Thyroid gland (tissue), 4 donors: Measurements from ENCODE around the gene CABLES2. TPM values are rescaled to one million over a fixed set of nuclear protein-coding genes. Genes with fewer than 3 reads are reported as not detected.

ENCODE experiments used
- DNase-seq, 2 donors: peaks; one replicate each; pipeline ENCODE4 v3.0.0-alpha.2; 2019
- H3K27ac ChIP-seq, 3 donors: fragments of 200-600 bp; sonication (generic); 1 replicate in 2 of 3; 2 replicates in 1 of 3; pipeline ENCODE4 v1.5.1; 2016 to 2019; ENCODE audit warnings: mild to moderate bottlenecking in 1 of 3, moderate library complexity in 1 of 3
- H3K27me3 ChIP-seq: fragments of 200-600 bp; sonication (generic); one replicate; pipeline ENCODE4 v1.5.1; 2019
- H3K36me3 ChIP-seq, 2 donors: fragments of 200-600 bp; sonication (generic); one replicate each; pipeline ENCODE4 v1.5.1; 2016 to 2019
- H3K4me1 ChIP-seq, 2 donors: fragments of 200-600 bp; sonication (generic); one replicate each; pipeline ENCODE4 v1.5.1; 2017 to 2019
- H3K4me3 ChIP-seq, 3 donors: fragments of 200-600 bp; sonication (generic); replicated peaks in 1 of 3; 1 replicate in 2 of 3; 2 replicates in 1 of 3; pipeline ENCODE4 v1.5.1; 2016; ENCODE audit warnings: mild to moderate bottlenecking in 1 of 3
- H3K9me3 ChIP-seq: fragments of 200-600 bp; sonication (generic); one replicate; pipeline ENCODE4 v1.5.1; 2017
- POLR2A ChIP-seq, 2 donors: fragments of 450-650 bp; IDR thresholded peaks; one replicate each; pipeline ENCODE4 v1.6.1; 2017; ENCODE audit warnings: antibody characterized with exemption in 2 of 2, mild to moderate bottlenecking in 2 of 2, moderate library complexity in 1 of 2
- WGBS, 2 donors: methylation state at CpG; one replicate each; pipeline ENCODE4 v1.1.5; 2017; 5-methylcytosine and 5-hydroxymethylcytosine counted together
- intact Hi-C: fragments of 100-400 bp; cut with DNase I; formaldehyde crosslinking; loops from one replicate; pipeline ENCODE4 v1.15.1; 2023
- total RNA-seq, 4 donors: library from RNA; depleted of rRNA; stranded (reverse); fragments of >200 nt; gene quantifications; one replicate each; pipeline ENCODE4 v1.2.3, GENCODE V29; 2016
- TF ChIP-seq, protein P1 (sequence below), 6 experiments: fragments of 200-600 bp in 3 of 6; fragments of 450-650 bp in 3 of 6; sonication (generic) in 3 of 6; IDR thresholded peaks; one replicate each; pipeline ENCODE4 v1.5.1; 2016 to 2019; ENCODE audit warnings: antibody characterized with exemption in 6 of 6, mild to moderate bottlenecking in 2 of 6, inconsistent platforms in 1 of 6, moderate library complexity in 1 of 6

Gene CABLES2
- total RNA-seq, 4 donors from 2014 or later: 5.8 to 8.5 (median 7.7) TPM

- 94 to 100% methylated on average over 2 to 7 of the region's 12 CpGs for WGBS, 2 donors
- TF ChIP-seq POLR2A (IDR thresholded peaks at IDR 0.05): no peak
- TF ChIP-seq, protein P1, sequence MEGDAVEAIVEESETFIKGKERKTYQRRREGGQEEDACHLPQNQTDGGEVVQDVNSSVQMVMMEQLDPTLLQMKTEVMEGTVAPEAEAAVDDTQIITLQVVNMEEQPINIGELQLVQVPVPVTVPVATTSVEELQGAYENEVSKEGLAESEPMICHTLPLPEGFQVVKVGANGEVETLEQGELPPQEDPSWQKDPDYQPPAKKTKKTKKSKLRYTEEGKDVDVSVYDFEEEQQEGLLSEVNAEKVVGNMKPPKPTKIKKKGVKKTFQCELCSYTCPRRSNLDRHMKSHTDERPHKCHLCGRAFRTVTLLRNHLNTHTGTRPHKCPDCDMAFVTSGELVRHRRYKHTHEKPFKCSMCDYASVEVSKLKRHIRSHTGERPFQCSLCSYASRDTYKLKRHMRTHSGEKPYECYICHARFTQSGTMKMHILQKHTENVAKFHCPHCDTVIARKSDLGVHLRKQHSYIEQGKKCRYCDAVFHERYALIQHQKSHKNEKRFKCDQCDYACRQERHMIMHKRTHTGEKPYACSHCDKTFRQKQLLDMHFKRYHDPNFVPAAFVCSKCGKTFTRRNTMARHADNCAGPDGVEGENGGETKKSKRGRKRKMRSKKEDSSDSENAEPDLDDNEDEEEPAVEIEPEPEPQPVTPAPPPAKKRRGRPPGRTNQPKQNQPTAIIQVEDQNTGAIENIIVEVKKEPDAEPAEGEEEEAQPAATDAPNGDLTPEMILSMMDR (IDR thresholded peaks at IDR 0.05): no peak
- no peaks in the 10 kb centered on the region for H3K36me3 ChIP-seq
- H3K27ac ChIP-seq: no peak overlapping the region
- no peak overlapping the region for H3K4me3 ChIP-seq
- H3K4me1 ChIP-seq: peaks cover 26 to 37% of the 10 kb centered on the region in 2 donors
- H3K27me3 ChIP-seq: no peaks in the 10 kb centered on the region
- intact Hi-C loops: loop anchor here (5.0 kb wide), 1 partner anchor 167 kb away; the partner anchor contains the start of gene OSBPL2
- DNase-seq: no peak
- no peaks in the 10 kb centered on the region for H3K9me3 ChIP-seq
These were observed 2.4 kb downstream of the CABLES2 start for GRCh38 chr20:62404761-62405107.

- WGBS, 2 donors: 89 to 93% methylated on average over 7 to 9 of the region's 9 CpGs
- TF ChIP-seq, protein P1 (IDR thresholded peaks at IDR 0.05): no peak
- TF ChIP-seq POLR2A (IDR thresholded peaks at IDR 0.05): no peak
- Histone ChIP-seq H3K27ac (no peak overlapping the region), H3K4me1 (peaks cover 20 to 31% of the 10 kb centered on the region in 2 donors), H3K4me3 (no peak overlapping the region), H3K36me3 (no peaks in the 10 kb centered on the region), H3K27me3 (no peaks in the 10 kb centered on the region), H3K9me3 (no peaks in the 10 kb centered on the region)
- DNase-seq: no peak
- intact Hi-C loops: no loop called here
These were observed 2.9 kb downstream of the CABLES2 start for GRCh38 chr20:62404112-62404665.

DNA sequence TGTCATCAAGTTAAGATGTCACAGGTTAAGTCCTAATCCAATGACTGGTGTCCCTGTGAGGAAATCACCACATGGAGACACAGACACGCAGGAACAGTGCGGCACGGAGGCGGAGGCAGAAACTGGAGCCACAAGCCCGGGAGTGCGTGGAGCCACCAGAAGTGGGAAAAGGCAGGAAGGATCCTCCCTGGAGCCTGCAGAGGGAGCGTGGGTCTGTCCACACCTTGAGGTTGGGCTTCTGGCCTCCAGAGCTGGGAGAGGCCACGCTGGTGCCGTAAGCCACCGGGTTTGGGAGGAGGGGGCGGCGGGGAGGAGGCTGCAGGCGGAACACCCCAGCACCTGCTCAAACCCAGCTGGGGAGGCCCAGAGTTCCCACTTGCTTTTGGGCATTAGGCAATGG lies 3.8 kb downstream of the CABLES2 start:
- WGBS, 2 donors: 89 to 91% methylated on average over 13 of the region's 13 CpGs
- Histone ChIP-seq H3K27ac (no peak overlapping the region), H3K4me1 (peaks cover 18 to 24% of the 10 kb centered on the region in 2 donors), H3K36me3 (no peaks in the 10 kb centered on the region), H3K4me3 (no peak overlapping the region), H3K9me3 (no peaks in the 10 kb centered on the region), H3K27me3 (no peaks in the 10 kb centered on the region)
- TF ChIP-seq, protein P1 (IDR thresholded peaks at IDR 0.05): no peak
- no peak for TF ChIP-seq POLR2A (IDR thresholded peaks at IDR 0.05)
- DNase-seq: no peak
- intact Hi-C loops: no loop called here

DNA sequence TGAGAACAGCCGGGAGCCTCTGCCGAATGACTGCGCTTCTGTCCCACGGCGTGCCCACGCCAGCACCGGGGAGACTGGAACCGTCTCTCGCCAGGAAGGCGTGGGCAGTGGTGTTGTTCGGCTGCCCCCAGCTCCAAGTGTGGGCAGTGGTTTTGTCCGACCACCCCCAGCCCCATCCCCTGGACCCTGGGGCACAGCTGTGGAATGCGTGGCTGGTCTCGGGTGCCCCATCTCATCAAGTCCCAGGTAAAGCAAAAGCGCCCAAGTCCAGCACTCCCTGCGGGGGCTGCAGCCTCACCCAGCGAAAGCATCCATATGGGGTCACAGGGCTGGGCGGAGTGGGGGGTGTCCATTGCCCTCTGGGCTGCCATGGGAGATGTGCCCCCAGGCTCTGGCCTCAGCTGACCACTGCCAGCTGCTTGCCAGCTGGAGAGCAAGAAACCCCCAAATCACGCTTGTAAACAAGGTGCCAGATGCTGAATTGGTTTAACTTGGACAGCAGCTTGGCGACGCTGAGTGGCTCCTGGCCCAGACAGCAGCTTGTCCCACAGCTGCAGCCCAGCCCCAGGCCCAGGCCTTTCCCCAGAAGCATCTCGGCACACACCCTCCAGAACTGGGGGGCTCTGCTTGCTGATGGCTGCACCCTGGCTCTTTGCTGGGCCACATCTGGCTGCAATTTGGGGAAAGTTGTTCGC lies 4.5 kb downstream of the CABLES2 start:
- Histone ChIP-seq H3K9me3 (no peaks in the 10 kb centered on the region), H3K4me1 (peaks cover 15 to 17% of the 10 kb centered on the region in 2 donors), H3K4me3 (no peak overlapping the region), H3K36me3 (no peaks in the 10 kb centered on the region), H3K27ac (no peak overlapping the region), H3K27me3 (no peaks in the 10 kb centered on the region)
- no peak for DNase-seq
- intact Hi-C loops: no loop called here
- 92 to 94% methylated on average over 12 of the region's 23 CpGs for WGBS, 2 donors
- TF ChIP-seq POLR2A (IDR thresholded peaks at IDR 0.05): no peak
- TF ChIP-seq, protein P1 (IDR thresholded peaks at IDR 0.05): no peak

DNA sequence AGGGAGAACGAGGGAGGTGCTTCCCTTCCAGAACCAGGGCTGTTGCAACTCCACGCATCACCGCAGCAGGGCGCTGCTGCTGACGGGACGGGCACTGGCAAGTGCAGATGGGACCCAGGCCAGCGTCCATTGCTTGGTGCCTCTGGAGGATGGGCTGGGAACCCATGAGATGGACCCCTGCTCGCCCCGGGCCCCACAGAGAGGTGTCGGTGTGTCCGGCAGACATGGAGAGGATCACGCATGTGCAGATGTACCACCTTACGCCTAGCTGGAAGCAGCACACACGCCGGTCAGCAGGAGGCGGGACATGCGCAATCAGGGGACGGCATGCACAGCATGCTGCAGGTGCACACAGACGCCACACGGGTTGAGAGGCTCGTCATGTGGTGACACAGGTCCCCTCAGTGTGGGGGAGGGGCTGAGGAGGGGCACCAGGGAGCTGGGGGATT lies 5.7 kb downstream of the CABLES2 start:
- no peak for DNase-seq
- H3K27ac ChIP-seq: no peak overlapping the region
- intact Hi-C loops: no loop called here
- H3K9me3 ChIP-seq: no peaks in the 10 kb centered on the region
- no peaks in the 10 kb centered on the region for H3K36me3 ChIP-seq
- peaks cover 9 to 11% of the 10 kb centered on the region in 2 donors for H3K4me1 ChIP-seq
- 89% methylated on average over 18 to 21 of the region's 21 CpGs for WGBS, 2 donors
- H3K4me3 ChIP-seq: no peak overlapping the region
- TF ChIP-seq, protein P1 (IDR thresholded peaks at IDR 0.05): no peak
- TF ChIP-seq POLR2A (IDR thresholded peaks at IDR 0.05): no peak
- H3K27me3 ChIP-seq: no peaks in the 10 kb centered on the region
